Transverse colon (tissue), 4 donors: ENCODE measurements around the gene DST.

Experiments
- EP300 ChIP-seq: sonication (generic); formaldehyde crosslinking; IDR thresholded peaks from one replicate; pipeline ENCODE4 v1.6.1; 2017; ENCODE audit warnings: antibody characterized with exemption, low read depth
- POLR2A ChIP-seq: fragments of 450-650 bp; IDR thresholded peaks from one replicate; pipeline ENCODE4 v1.6.1; 2016; ENCODE audit warnings: antibody characterized with exemption, mild to moderate bottlenecking, moderate library complexity
- POLR2AphosphoS5 ChIP-seq, 3 donors: sonication (generic); formaldehyde crosslinking; IDR thresholded peaks; one replicate each; pipeline ENCODE4 v1.6.1; 2016; ENCODE audit warnings: antibody characterized with exemption in 3 of 3
- TF ChIP-seq, protein P1 (sequence below), 5 experiments: fragments of 200-600 bp in 3 of 5; fragments of 450-650 bp in 2 of 5; sonication (generic) in 3 of 5; IDR thresholded peaks; 1 replicate in 2 of 5; 2 replicates in 3 of 5; pipeline ENCODE4 v1.5.1; 2016 to 2017; ENCODE audit warnings: antibody characterized with exemption in 5 of 5, inconsistent platforms in 3 of 5, mild to moderate bottlenecking in 2 of 5, moderate library complexity in 1 of 5

DNA sequence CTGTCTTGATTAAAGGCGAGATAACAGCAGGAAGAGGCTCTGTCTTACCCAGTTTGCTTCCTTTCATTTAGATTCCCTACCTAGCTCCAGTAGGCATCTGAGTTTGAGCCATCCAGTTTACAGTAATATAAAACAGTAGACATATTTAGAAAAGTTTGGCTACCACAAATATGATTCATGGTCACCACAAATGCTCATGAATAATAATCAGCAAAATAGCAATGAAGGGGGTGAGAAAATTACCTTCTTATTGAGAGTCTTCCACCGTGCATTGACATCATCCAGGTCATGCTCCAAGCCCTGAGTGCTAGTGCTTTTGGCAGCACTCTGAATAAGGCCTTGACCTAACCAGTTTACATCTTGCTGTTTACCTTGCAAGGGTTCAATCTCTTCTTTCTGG lies 106.2 kb downstream of the DST start:
- TF ChIP-seq POLR2AphosphoS5 (IDR thresholded peaks at IDR 0.05) (no peak), EP300 (no peak), POLR2A (no peak)
- TF ChIP-seq, protein P1, sequence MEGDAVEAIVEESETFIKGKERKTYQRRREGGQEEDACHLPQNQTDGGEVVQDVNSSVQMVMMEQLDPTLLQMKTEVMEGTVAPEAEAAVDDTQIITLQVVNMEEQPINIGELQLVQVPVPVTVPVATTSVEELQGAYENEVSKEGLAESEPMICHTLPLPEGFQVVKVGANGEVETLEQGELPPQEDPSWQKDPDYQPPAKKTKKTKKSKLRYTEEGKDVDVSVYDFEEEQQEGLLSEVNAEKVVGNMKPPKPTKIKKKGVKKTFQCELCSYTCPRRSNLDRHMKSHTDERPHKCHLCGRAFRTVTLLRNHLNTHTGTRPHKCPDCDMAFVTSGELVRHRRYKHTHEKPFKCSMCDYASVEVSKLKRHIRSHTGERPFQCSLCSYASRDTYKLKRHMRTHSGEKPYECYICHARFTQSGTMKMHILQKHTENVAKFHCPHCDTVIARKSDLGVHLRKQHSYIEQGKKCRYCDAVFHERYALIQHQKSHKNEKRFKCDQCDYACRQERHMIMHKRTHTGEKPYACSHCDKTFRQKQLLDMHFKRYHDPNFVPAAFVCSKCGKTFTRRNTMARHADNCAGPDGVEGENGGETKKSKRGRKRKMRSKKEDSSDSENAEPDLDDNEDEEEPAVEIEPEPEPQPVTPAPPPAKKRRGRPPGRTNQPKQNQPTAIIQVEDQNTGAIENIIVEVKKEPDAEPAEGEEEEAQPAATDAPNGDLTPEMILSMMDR (IDR thresholded peaks at IDR 0.05): no peak
